ENCODE results near the gene FEZ2.

Gene FEZ2

DNA sequence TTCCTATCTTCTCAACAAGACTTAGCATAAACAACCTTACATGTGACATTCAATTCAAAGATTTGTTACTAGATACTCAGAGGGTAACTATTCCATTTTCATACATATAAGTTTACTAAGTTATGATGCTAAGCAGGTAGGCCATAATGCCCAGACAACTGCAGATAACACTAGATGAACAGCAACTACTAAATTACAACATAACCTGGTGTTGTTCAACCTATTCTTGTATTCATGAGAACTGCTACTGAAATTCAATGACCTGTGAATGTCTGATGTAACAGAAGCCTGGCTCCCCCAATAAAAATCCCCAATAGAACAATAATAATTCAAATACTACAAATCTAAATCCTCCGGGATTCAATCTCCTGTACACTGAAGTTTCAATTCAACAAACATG is 24.8 kb downstream of the FEZ2 start:
- TF ChIP-seq, protein P1, sequence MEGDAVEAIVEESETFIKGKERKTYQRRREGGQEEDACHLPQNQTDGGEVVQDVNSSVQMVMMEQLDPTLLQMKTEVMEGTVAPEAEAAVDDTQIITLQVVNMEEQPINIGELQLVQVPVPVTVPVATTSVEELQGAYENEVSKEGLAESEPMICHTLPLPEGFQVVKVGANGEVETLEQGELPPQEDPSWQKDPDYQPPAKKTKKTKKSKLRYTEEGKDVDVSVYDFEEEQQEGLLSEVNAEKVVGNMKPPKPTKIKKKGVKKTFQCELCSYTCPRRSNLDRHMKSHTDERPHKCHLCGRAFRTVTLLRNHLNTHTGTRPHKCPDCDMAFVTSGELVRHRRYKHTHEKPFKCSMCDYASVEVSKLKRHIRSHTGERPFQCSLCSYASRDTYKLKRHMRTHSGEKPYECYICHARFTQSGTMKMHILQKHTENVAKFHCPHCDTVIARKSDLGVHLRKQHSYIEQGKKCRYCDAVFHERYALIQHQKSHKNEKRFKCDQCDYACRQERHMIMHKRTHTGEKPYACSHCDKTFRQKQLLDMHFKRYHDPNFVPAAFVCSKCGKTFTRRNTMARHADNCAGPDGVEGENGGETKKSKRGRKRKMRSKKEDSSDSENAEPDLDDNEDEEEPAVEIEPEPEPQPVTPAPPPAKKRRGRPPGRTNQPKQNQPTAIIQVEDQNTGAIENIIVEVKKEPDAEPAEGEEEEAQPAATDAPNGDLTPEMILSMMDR (IDR thresholded peaks at IDR 0.05; ENCODE audit: borderline replicate concordance, control extremely low read depth, extremely low read depth, insufficient read depth, missing control alignments), result no peak
- no peak for DNase-seq (ENCODE audit: low spot score)
- in situ Hi-C loops (cut with MboI; ENCODE audit: low sequenced_read_pairs, unreplicated experiment), result no loop called here

GRCh38 chr2:36572719-36573059 is 25.3 kb downstream of the FEZ2 start:
- DNase-seq (ENCODE audit: low spot score), result no peak
- in situ Hi-C loops (cut with MboI; ENCODE audit: low sequenced_read_pairs, unreplicated experiment), result no loop called here
- TF ChIP-seq, protein P1 (IDR thresholded peaks at IDR 0.05; ENCODE audit: borderline replicate concordance, control extremely low read depth, extremely low read depth, insufficient read depth, missing control alignments), result no peak

DNA sequence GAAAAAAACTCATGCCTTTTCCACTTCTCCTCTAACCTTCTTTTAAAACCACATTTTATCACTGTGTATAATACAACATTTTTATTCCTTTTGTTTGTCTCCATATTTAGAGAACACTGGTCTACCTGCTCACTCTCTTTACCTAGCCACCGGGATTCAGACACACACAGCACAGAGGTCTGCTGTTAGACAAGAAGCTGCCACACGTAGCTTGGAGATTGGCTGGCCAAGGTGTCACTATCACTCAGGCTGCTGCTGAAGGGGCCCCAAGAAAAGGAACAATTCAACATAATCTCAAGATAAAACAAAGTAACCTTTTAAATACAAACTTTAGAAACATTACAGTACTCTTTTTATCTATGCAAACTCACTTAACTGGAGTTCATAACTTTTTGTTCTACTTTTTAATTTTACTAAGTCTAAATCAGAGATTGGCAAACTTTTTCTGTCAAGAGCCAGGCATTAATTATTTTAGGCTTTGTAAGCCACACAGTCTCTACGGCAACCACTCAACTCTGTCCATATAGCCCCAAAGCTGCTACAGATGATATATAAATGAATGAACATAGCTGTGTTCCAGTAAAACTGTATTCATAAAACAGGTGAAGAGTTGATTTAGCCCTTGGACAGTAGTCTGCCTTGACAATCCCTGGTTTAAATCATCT is 25.8 kb downstream of the FEZ2 start:
- in situ Hi-C loops (cut with MboI; ENCODE audit: low sequenced_read_pairs, unreplicated experiment), result no loop called here
- TF ChIP-seq, protein P1 (IDR thresholded peaks at IDR 0.05; ENCODE audit: borderline replicate concordance, control extremely low read depth, extremely low read depth, insufficient read depth, missing control alignments), result no peak
- DNase-seq (ENCODE audit: low spot score), result no peak

DNA sequence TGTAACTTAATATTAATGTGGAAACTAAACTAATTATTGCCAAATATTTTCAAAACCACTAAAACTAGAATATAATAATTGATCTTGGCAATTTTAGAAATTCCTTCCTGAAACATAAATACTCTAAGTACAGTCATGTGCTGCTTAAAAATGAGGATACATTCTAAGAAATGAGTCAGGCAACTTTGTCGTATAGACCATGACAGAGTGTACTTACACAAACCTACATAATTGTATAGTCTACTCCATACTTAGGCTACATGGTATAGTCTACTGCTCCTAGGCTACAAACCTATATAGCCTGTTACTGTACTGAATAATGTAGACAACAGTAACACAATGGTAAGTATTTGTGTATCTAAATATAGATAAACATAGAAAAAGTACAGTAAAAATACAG is 27.6 kb downstream of the FEZ2 start:
- in situ Hi-C loops (cut with MboI; ENCODE audit: low sequenced_read_pairs, unreplicated experiment), result no loop called here
- TF ChIP-seq, protein P1 (IDR thresholded peaks at IDR 0.05; ENCODE audit: borderline replicate concordance, control extremely low read depth, extremely low read depth, insufficient read depth, missing control alignments), result no peak
- DNase-seq (ENCODE audit: low spot score), result no peak

DNA sequence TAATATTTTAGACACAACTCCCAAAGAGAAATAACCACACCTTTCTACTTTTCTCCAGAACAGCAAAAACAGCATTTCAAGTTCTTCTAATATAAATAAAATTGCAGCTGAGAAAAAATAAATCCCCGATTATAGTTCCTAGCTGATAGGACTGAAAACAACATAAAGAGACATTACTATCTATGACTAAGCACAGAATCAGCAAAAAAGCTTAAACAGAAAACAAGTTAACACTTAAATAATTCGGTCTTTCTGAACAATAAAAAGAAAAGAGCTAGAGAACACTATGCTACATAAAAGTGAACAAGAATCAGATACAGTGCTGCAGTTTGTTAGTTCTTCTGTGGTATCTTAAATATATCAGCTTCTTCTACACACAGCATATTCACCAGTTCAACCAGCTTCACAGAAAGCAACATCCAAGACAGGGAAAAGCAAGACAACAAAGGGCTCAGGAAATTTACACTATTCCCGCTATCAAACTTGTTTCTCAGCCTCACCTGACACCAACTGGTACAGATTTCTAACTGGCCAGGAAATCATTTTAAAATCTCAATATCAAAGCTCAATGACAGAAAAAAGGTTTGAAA is 28.6 kb downstream of the FEZ2 start:
- DNase-seq (ENCODE audit: low spot score), result no peak
- TF ChIP-seq, protein P1 (IDR thresholded peaks at IDR 0.05; ENCODE audit: borderline replicate concordance, control extremely low read depth, extremely low read depth, insufficient read depth, missing control alignments), result no peak
- in situ Hi-C loops (cut with MboI; ENCODE audit: low sequenced_read_pairs, unreplicated experiment), result no loop called here

- DNase-seq (ENCODE audit: low spot score), result no peak
- TF ChIP-seq, protein P1 (IDR thresholded peaks at IDR 0.05; ENCODE audit: borderline replicate concordance, control extremely low read depth, extremely low read depth, insufficient read depth, missing control alignments), result no peak
- in situ Hi-C loops (cut with MboI; ENCODE audit: low sequenced_read_pairs, unreplicated experiment), result no loop called here
Measured at GRCh38 chr2:36568516-36569246, 29.3 kb downstream of the FEZ2 start.

Measured in GM13976 (cell line).